Spleen (tissue), 11 donors: ENCODE results near the gene C15orf39. TPM values are rescaled to one million over a fixed set of nuclear protein-coding genes. Genes with fewer than 3 reads are reported as not detected.
A peak's percentile ranks its signal among the peaks of the same experiment; 100 is the strongest.

Experiments
- DNase-seq: peaks from one replicate; pipeline ENCODE4 v3.0.0-alpha.2; 2020
- H3K27ac ChIP-seq, 8 donors: fragments of 200-600 bp; sonication (generic) in 7 of 8; 1 replicate in 4 of 8; 2 replicates in 4 of 8; pipeline versions ENCODE4 v1.5.0 to v1.8.0; 2016 to 2021; ENCODE audit warnings: inconsistent platforms in 4 of 8, mild to moderate bottlenecking in 4 of 8, moderate library complexity in 1 of 8
- H3K27me3 ChIP-seq, 7 donors: fragments of 200-600 bp; sonication (generic) in 6 of 7; replicated peaks in 1 of 7; 1 replicate in 4 of 7; 2 replicates in 3 of 7; pipeline versions ENCODE4 v1.5.0 to v1.8.0; 2016 to 2021; ENCODE audit warnings: inconsistent platforms in 3 of 7, mild to moderate bottlenecking in 1 of 7
- H3K36me3 ChIP-seq, 6 donors: fragments of 200-600 bp; sonication (generic) in 5 of 6; 1 replicate in 4 of 6; 2 replicates in 2 of 6; pipeline versions ENCODE4 v1.5.0 to v1.8.0; 2016 to 2021; ENCODE audit warnings: inconsistent platforms in 2 of 6
- H3K4me1 ChIP-seq, 6 donors: fragments of 200-600 bp; sonication (generic) in 5 of 6; 1 replicate in 3 of 6; 2 replicates in 3 of 6; pipeline versions ENCODE4 v1.5.0 to v1.8.0; 2016 to 2021; ENCODE audit warnings: inconsistent platforms in 3 of 6
- H3K4me3 ChIP-seq, 8 donors: fragments of 200-600 bp; sonication (generic) in 7 of 8; 1 replicate in 4 of 8; 2 replicates in 4 of 8; pipeline versions ENCODE4 v1.5.0 to v1.8.0; 2016 to 2021; ENCODE audit warnings: inconsistent platforms in 4 of 8, mild to moderate bottlenecking in 4 of 8, moderate library complexity in 2 of 8
- H3K9me3 ChIP-seq, 8 donors: fragments of 200-600 bp; sonication (generic) in 7 of 8; 1 replicate in 4 of 8; 2 replicates in 4 of 8; pipeline versions ENCODE4 v1.5.0 to v1.8.0; 2016 to 2021; ENCODE audit warnings: inconsistent platforms in 4 of 8
- CTCF ChIP-seq, 11 experiments: fragments of 200-600 bp in 7 of 11; fragments of 450-650 bp in 4 of 11; sonication (generic) in 4 of 11; IDR thresholded peaks in 8 of 11; conservative IDR thresholded peaks in 3 of 11; 1 replicate in 7 of 11; 2 replicates in 4 of 11; pipeline versions ENCODE4 v1.4.0 to v1.8.0; 2016 to 2021; ENCODE audit warnings: antibody characterized with exemption in 11 of 11, inconsistent platforms in 4 of 11, mild to moderate bottlenecking in 1 of 11
- POLR2A ChIP-seq, 3 donors: fragments of 450-650 bp; IDR thresholded peaks; one replicate each; pipeline ENCODE4 v1.5.1; 2017; ENCODE audit warnings: antibody characterized with exemption in 3 of 3, mild to moderate bottlenecking in 1 of 3
- POLR2AphosphoS5 ChIP-seq, 3 donors: sonication (generic); formaldehyde crosslinking; IDR thresholded peaks; one replicate each; pipeline ENCODE4 v1.5.1; 2017; ENCODE audit warnings: antibody characterized with exemption in 3 of 3
- WGBS, 5 donors: extraction: QIAGEN DNeasy Blood & Tissue Kit in 3 of 5; methylation state at CpG; one replicate each; pipeline versions ENCODE4 v1.1.5 to v1.1.7; 2013 to 2018; 5-methylcytosine and 5-hydroxymethylcytosine counted together
- intact Hi-C: fragments of 100-400 bp; cut with DNase I; formaldehyde crosslinking; loops from one replicate; pipeline ENCODE4 v1.15.0; 2023; ENCODE audit warnings: low total_unique reads
- polyA plus RNA-seq, 3 donors: library from polyadenylated mRNA; stranded (reverse); fragments of 200-250 nt; gene quantifications; one replicate each; pipeline ENCODE4 v1.2.1, GENCODE V29; 2013
- total RNA-seq, 7 donors: library from RNA; depleted of rRNA in 3 of 7; stranded (reverse); fragments of >200 nt in 3 of 7; fragmentation: NEBNext Ultra II Directional in 4 of 7; extraction: Animal tissue kit (Norgen Biotek cat#: 25700) in 4 of 7; gene quantifications; one replicate each; pipeline versions ENCODE4 v1.1.0 to v1.2.1, GENCODE V29; 2016 to 2021
- donor health status: healthy with polysubstance abuse.
- donor health status: DM: no; HTN: no; CAD: no; lungs with moderate emphysema.
- donor health status: DM: no; HTN: no; CAD: no.
- donor health status: Bipolar disorder and iron deficiency.
- donor health status: healthy.
- donor health status: DM: no; HTN: no; CAD: no.
- donor health status: DM: yes; HTN: yes; CAD: no.

The C15orf39 gene
- total and polyA plus RNA-seq, 10 donors = 6.9 to 70.2 (median 58.4) TPM

DNA sequence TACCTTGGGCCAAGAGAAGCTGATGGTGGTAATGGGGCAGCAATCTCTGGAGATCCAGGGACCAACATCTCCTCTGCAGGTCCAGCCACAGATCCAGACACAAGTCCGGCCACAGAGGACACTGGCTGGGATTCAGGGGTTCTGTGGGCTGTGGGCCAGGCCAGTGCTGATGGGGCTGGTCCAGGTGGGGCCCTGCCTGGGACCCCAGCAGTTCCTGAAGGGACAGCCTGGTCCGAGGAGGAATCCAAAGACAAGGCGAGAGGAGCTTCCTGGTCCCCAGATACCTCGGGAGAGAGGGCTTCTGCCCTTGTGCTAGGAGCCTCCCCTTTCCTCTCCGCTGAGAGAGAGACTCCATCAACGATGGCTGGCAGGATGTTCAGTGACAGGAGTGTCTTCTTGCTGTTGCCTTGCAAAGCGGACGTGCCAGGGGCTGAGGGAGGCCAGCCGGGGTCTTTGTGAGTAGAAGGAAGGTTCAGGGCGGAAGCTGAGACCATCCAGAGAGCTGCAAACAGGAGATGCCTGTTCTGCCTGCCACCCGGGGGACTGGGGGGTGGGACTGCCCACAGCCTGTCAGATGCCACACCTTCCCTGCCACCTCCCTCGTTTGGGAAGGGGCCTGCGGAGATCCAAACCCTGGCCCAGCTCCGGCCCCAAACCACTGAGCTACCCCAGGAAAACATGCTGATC, 32.0 kb downstream of the C15orf39 start:
- TF ChIP-seq POLR2A (IDR thresholded peaks at IDR 0.05) (no peak), POLR2AphosphoS5 (IDR thresholded peaks at IDR 0.05) (no peak), CTCF (IDR thresholded peaks at IDR 0.05 in 8 of 11, conservative IDR thresholded peaks at IDR 0.05 in 3 of 11) (no peak)
- H3K36me3 ChIP-seq = no peaks in the 10 kb centered on the region
- H3K4me3 ChIP-seq = no peak overlapping the region
- WGBS, 5 donors = 61 to 77% (median 65%) methylated on average over 13 to 14 of the region's 14 CpGs
- DNase-seq = peak; percentile 62
- H3K27me3 ChIP-seq = peaks cover 0 to 80% (median 0%) of the 10 kb centered on the region in 7 donors
- intact Hi-C loops = no loop called here
- no peaks in the 10 kb centered on the region for H3K9me3 ChIP-seq
- H3K27ac ChIP-seq = no peak overlapping the region
- H3K4me1 ChIP-seq = no peaks in the 10 kb centered on the region

DNA sequence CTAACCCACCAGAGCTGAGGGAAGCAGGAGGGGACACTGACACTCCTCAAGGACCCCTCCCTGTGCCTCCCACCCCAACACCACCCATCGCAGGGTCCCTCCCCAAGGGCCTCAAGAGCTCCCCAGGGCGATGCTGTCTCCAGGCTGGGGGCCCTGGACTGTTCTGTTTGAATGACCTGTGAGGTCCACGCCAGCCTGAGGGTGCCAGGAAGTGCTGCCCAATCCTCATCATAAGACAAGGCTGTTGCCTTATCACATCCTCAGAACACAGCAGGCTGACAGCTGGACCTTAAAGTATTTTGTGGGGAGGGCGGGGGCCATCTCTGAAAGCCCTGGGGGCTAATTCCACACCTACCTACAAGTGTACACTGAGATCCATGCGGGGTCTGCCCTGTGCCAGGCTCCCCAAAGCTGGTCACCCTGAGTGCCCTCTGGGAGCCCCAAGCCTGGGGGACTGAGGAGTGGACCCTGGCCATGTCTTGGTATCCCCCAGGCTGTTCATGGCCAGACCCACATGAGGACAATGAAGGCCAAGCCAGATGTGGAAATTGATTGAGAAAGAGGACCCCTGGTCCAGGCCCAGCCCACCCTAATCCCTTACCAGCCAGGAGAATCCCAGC, 32.6 kb downstream of the C15orf39 start:
- Histone ChIP-seq H3K27me3 (peaks cover 0 to 74% (median 0%) of the 10 kb centered on the region in 7 donors), H3K27ac (no peak overlapping the region), H3K4me1 (no peaks in the 10 kb centered on the region), H3K9me3 (no peaks in the 10 kb centered on the region), H3K4me3 (no peak overlapping the region), H3K36me3 (no peaks in the 10 kb centered on the region)
- intact Hi-C loops = no loop called here
- TF ChIP-seq POLR2A (IDR thresholded peaks at IDR 0.05) (no peak), POLR2AphosphoS5 (IDR thresholded peaks at IDR 0.05) (no peak), CTCF (IDR thresholded peaks at IDR 0.05 in 8 of 11, conservative IDR thresholded peaks at IDR 0.05 in 3 of 11) (no peak)
- DNase-seq = peak; percentile 34
- 66 to 87% (median 84%) methylated on average over 2 to 5 of the region's 5 CpGs for WGBS, 5 donors

- WGBS, 5 donors = 82 to 90% (median 84%) methylated on average over 7 to 10 of the region's 10 CpGs
Observed at GRCh38 chr15:75235051-75235673, 33.5 kb downstream of the C15orf39 start.

More at GRCh38 chr15:75235051-75235673, 33.5 kb downstream of the C15orf39 start:
- H3K27ac ChIP-seq = no peak overlapping the region
- intact Hi-C loops = no loop called here
- H3K36me3 ChIP-seq = no peaks in the 10 kb centered on the region
- no peaks in the 10 kb centered on the region for H3K4me1 ChIP-seq
- no peak overlapping the region for H3K4me3 ChIP-seq
- H3K27me3 ChIP-seq = peaks cover 0 to 65% (median 0%) of the 10 kb centered on the region in 7 donors
- peak; percentile 43 for DNase-seq
- TF ChIP-seq POLR2A (IDR thresholded peaks at IDR 0.05) (no peak), POLR2AphosphoS5 (IDR thresholded peaks at IDR 0.05) (no peak), CTCF (IDR thresholded peaks at IDR 0.05 in 8 of 11, conservative IDR thresholded peaks at IDR 0.05 in 3 of 11) (no peak)
- no peaks in the 10 kb centered on the region for H3K9me3 ChIP-seq
